Neural cell (in vitro differentiated cells): ENCODE measurements around the gene CGNL1.

ENCODE experiments used
- EP300 ChIP-seq: fragments of 450-650 bp; conservative IDR thresholded peaks from 2 replicates; pipeline ENCODE4 v1.6.1; 2014; ENCODE audit warnings: antibody characterized with exemption, mild to moderate bottlenecking, moderate library complexity; ENCODE audit not compliant: poor library complexity, severe bottlenecking
- EZH2 ChIP-seq: fragments of 200-600, 300-800 bp; shearing (Covaris generic), sonication (generic); IDR thresholded peaks from 2 replicates; pipeline ENCODE4 v1.6.1; 2014; ENCODE audit warnings: antibody characterized with exemption, low read length, borderline replicate concordance, mild to moderate bottlenecking; ENCODE audit not compliant: insufficient read depth, poor library complexity, severe bottlenecking
- POLR2AphosphoS5 ChIP-seq: IDR thresholded peaks from 2 replicates; pipeline ENCODE4 v1.6.1; 2012
- RAD21 ChIP-seq: fragments of 450-650 bp; conservative IDR thresholded peaks from 2 replicates; pipeline ENCODE4 v1.6.1; 2014; ENCODE audit warnings: antibody characterized with exemption, mild to moderate bottlenecking, moderate library complexity
- REST ChIP-seq: IDR thresholded peaks from 2 replicates; pipeline ENCODE4 v1.6.1; 2012; ENCODE audit warnings: borderline replicate concordance
- SMC3 ChIP-seq: fragments of 450-650 bp; conservative IDR thresholded peaks from 2 replicates; pipeline ENCODE4 v1.6.1; 2014; ENCODE audit warnings: antibody characterized with exemption, mild to moderate bottlenecking, moderate library complexity; ENCODE audit not compliant: poor library complexity
- TAF1 ChIP-seq: IDR thresholded peaks from 2 replicates; pipeline ENCODE4 v1.6.1; 2012; ENCODE audit warnings: low read depth
- TF ChIP-seq, protein P1 (sequence below): fragments of 450-650 bp; IDR thresholded peaks from 2 replicates; pipeline ENCODE4 v1.5.1; 2014; ENCODE audit warnings: antibody characterized with exemption, mild to moderate bottlenecking, moderate library complexity; ENCODE audit not compliant: poor library complexity, severe bottlenecking

DNA sequence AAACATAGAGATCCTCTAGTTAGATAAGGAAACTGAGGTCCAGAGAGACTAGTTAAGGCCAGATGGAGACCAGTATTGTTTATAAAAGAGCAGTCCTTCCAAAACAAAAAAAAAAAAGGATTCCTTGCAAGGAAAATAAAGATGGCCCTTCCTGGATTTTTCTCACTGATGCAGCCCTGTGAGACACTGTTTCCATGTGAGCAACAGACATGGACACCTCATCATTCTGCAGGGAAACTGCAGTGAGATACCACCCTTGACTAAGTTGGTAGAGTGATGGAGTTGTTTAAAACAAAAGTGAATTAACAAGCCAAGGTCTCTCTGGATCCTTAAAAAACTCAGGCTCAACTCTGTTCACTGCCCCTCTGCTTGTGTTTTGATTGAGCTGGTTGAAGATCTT lies 149.8 kb downstream of the CGNL1 start:
- TF ChIP-seq, protein P1, sequence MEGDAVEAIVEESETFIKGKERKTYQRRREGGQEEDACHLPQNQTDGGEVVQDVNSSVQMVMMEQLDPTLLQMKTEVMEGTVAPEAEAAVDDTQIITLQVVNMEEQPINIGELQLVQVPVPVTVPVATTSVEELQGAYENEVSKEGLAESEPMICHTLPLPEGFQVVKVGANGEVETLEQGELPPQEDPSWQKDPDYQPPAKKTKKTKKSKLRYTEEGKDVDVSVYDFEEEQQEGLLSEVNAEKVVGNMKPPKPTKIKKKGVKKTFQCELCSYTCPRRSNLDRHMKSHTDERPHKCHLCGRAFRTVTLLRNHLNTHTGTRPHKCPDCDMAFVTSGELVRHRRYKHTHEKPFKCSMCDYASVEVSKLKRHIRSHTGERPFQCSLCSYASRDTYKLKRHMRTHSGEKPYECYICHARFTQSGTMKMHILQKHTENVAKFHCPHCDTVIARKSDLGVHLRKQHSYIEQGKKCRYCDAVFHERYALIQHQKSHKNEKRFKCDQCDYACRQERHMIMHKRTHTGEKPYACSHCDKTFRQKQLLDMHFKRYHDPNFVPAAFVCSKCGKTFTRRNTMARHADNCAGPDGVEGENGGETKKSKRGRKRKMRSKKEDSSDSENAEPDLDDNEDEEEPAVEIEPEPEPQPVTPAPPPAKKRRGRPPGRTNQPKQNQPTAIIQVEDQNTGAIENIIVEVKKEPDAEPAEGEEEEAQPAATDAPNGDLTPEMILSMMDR: no peak
- TF ChIP-seq EZH2: no peak
- no peak for TF ChIP-seq EP300
- TF ChIP-seq POLR2AphosphoS5: no peak
- TF ChIP-seq TAF1: no peak
- TF ChIP-seq REST: no peak
- TF ChIP-seq SMC3: no peak
- TF ChIP-seq RAD21: no peak
